HepG2 (cell line): ENCODE measurements around the gene KMT2B. TPM values are rescaled to one million over a fixed set of nuclear protein-coding genes. Genes with fewer than 3 reads are reported as not detected.

Experiments used
- ATAC-seq: fragments of 200-7000 bp; cut with Tn5 transposase; 3 replicates; pipeline ENCODE4 v1.9.1; 2020; ENCODE audit warnings: mild to moderate bottlenecking, moderate library complexity
- BruUV-seq: library from RNA; stranded (reverse); fragments of 400-500 nt; replicated peaks from 2 replicates; lab custom pipeline; 2021; lab: Mats Ljungman, UMichigan
- CTCF ChIA-PET: fragments of 300-600 bp; formaldehyde crosslinking; extraction: SDS; loops from one replicate; lab custom pipeline; 2021; ENCODE audit warnings: low total read pairs, inconsistent platforms, low intra/inter-chr PET ratio; lab: Yijun Ruan, JAX
- POLR2A ChIA-PET: fragments of 350-600 bp; sonication (Branson Sonifier 250); formaldehyde crosslinking; loops from one replicate; lab custom pipeline; 2020; ENCODE audit warnings: antibody characterized with exemption, inconsistent platforms; lab: Yijun Ruan, JAX
- DNase-seq: peaks from one replicate; pipeline ENCODE4 v3.0.0-alpha.2; 2015; ENCODE audit warnings: low spot score
- FAIRE-seq: peaks from 3 replicates; lab custom pipeline; 2011; peaks lifted over from hg19 to GRCh38; lab: Jason Lieb, UNC
- H2AFZ ChIP-seq: one replicate; pipeline ENCODE4 v1.6.1; 2011; ENCODE audit warnings: low read length, inconsistent platforms
- H3K27ac ChIP-seq: fragments of 300-600 bp; 3 replicates; pipeline ENCODE4 v1.8.0; 2011; ENCODE audit warnings: mixed run types, mild to moderate bottlenecking, mixed read lengths, low read length, inconsistent platforms; ENCODE audit not compliant: insufficient read depth; ENCODE audit errors: extremely low read length
- H3K27me3 ChIP-seq, 2 experiments: fragments of 200-600 bp in 1 of 2; 2 replicates in 1 of 2; 3 replicates in 1 of 2; pipeline versions ENCODE4 v1.6.0 to v1.8.0; 2011; ENCODE audit warnings: low read length in 2 of 2, mild to moderate bottlenecking in 2 of 2, moderate library complexity in 2 of 2, inconsistent platforms in 1 of 2; ENCODE audit not compliant: insufficient read depth in 2 of 2, control insufficient read depth in 1 of 2
- H3K36me3 ChIP-seq, 2 experiments: fragments of 200-600 bp in 1 of 2; replicated peaks in 1 of 2; 2 replicates in 1 of 2; 3 replicates in 1 of 2; pipeline versions ENCODE4 v1.5.1 to v1.8.0; 2011; ENCODE audit warnings: low read length in 2 of 2, inconsistent platforms in 1 of 2; ENCODE audit not compliant: insufficient read depth in 2 of 2, control insufficient read depth in 1 of 2
- H3K4me1 ChIP-seq: 2 replicates; pipeline ENCODE4 v1.5.1; 2012; ENCODE audit warnings: low read length, inconsistent platforms; ENCODE audit not compliant: insufficient read depth
- H3K4me2 ChIP-seq: 2 replicates; pipeline ENCODE4 v1.6.0; 2011; ENCODE audit warnings: low read depth, low read length, inconsistent platforms
- H3K4me3 ChIP-seq, 3 experiments: fragments of 200-600 bp in 1 of 3; sonication (generic), shearing (Covaris generic) in 1 of 3; replicated peaks in 1 of 3; 2 replicates each; pipeline ENCODE4 v1.5.1; 2011 to 2016; ENCODE audit warnings: low read length in 3 of 3, inconsistent platforms in 2 of 3, low read depth in 2 of 3, mild to moderate bottlenecking in 2 of 3, control low read depth in 1 of 3, mixed read lengths in 1 of 3; ENCODE audit not compliant: insufficient read depth in 1 of 3
- H3K79me2 ChIP-seq: one replicate; pipeline ENCODE4 v1.6.1; 2011; ENCODE audit warnings: low read length, inconsistent platforms; ENCODE audit not compliant: insufficient read depth
- H3K9ac ChIP-seq: 2 replicates; pipeline ENCODE4 v1.6.0; 2011; ENCODE audit warnings: mild to moderate bottlenecking, low read depth, low read length, inconsistent platforms; ENCODE audit not compliant: insufficient read depth
- H3K9me3 ChIP-seq: 2 replicates; pipeline ENCODE4 v1.5.1; 2012; ENCODE audit warnings: mild to moderate bottlenecking, low read length
- H4K20me1 ChIP-seq: 2 replicates; pipeline ENCODE4 v1.6.0; 2011; ENCODE audit warnings: inconsistent platforms, mild to moderate bottlenecking, low read length, moderate library complexity; ENCODE audit not compliant: insufficient read depth
- AGO1 ChIP-seq: fragments of 200-400 bp; formaldehyde crosslinking; IDR thresholded peaks from 2 replicates; pipeline ENCODE4 v1.6.1; 2017; ENCODE audit warnings: mild to moderate bottlenecking, low read depth, low read length, moderate library complexity; ENCODE audit not compliant: poor library complexity, severe bottlenecking
- AGO2 ChIP-seq: fragments of 200-400 bp; formaldehyde crosslinking; optimal IDR thresholded peaks from 2 replicates; pipeline ENCODE3; 2017; ENCODE audit warnings: mild to moderate bottlenecking, low read depth, low read length, moderate library complexity
- CBX2 ChIP-seq, 2 experiments: fragments of 200-600 bp in 1 of 2; sonication (generic); formaldehyde crosslinking in 1 of 2; IDR thresholded peaks; 2 replicates each; pipeline versions ENCODE4 v1.7.0 to v1.8.1; 2018 to 2022; ENCODE audit warnings: low read depth in 2 of 2, low read length in 1 of 2, mild to moderate bottlenecking in 1 of 2, missing genetic modification reagents in 1 of 2
- DPF2 ChIP-seq: sonication (generic); formaldehyde crosslinking; IDR thresholded peaks from 2 replicates; pipeline ENCODE4 v1.4.0; 2020; ENCODE audit warnings: mild to moderate bottlenecking, low read depth, missing genetic modification reagents, borderline replicate concordance
- HNRNPL ChIP-seq: fragments of 200-400 bp; formaldehyde crosslinking; IDR thresholded peaks from 2 replicates; pipeline ENCODE4 v1.6.1; 2017; ENCODE audit warnings: mild to moderate bottlenecking, low read depth, low read length
- PAF1 ChIP-seq: IDR thresholded peaks from 2 replicates; pipeline ENCODE4 v1.6.1; 2016; ENCODE audit warnings: missing genetic modification reagents, missing compliant biosample characterization
- POLR2G ChIP-seq: fragments of 200-400 bp; formaldehyde crosslinking; IDR thresholded peaks from 2 replicates; pipeline ENCODE4 v1.6.1; 2018; ENCODE audit warnings: mild to moderate bottlenecking, low read depth, low read length, moderate library complexity
- RBFOX2 ChIP-seq: fragments of 200-400 bp; formaldehyde crosslinking; IDR thresholded peaks from 2 replicates; pipeline ENCODE4 v1.6.1; 2017; ENCODE audit warnings: low read depth, mild to moderate bottlenecking, low read length
- RBM22 ChIP-seq: fragments of 200-400 bp; formaldehyde crosslinking; optimal IDR thresholded peaks from 2 replicates; pipeline ENCODE3; 2017; ENCODE audit warnings: mild to moderate bottlenecking, low read length, moderate library complexity
- ZNF350 ChIP-seq: sonication (generic); formaldehyde crosslinking; IDR thresholded peaks from 2 replicates; pipeline ENCODE4 v1.4.0; 2020; ENCODE audit warnings: mild to moderate bottlenecking, low read depth, missing genetic modification reagents, borderline replicate concordance
- WGBS: methylation state at CpG from one replicate; pipeline ENCODE4 v1.1.6; 2017; ENCODE audit warnings: low lambda C conversion rate; 5-methylcytosine and 5-hydroxymethylcytosine counted together
- in situ Hi-C: cut with HindIII; loops from 2 replicates; pipeline ENCODE4 v1.10.0; 2017; ENCODE audit warnings: low pct_unique_long_range_greater_than_20kb; ENCODE audit not compliant: extremely low pct_ligation_motif_present
- intact Hi-C: fragments of 100-400 bp; cut with micrococcal nuclease; formaldehyde crosslinking; loops from one replicate; pipeline ENCODE4 v1.10.0; 2022; ENCODE audit not compliant: unreplicated experiment
- polyA plus RNA-seq, 8 experiments: library from polyadenylated mRNA; depleted of rRNA in 3 of 8; stranded (reverse) in 7 of 8; unstranded in 1 of 8; fragments of >200 nt; fragmentation: Illumina TruSeq in 4 of 8; extraction: Trizol in 4 of 8; gene quantifications; 2 replicates each; pipeline versions ENCODE4 v1.2.1 to v1.2.3, GENCODE V29; 2011 to 2016; ENCODE audit warnings: low read depth in 4 of 8, missing spikeins in 1 of 8, mixed read lengths in 1 of 8; ENCODE audit not compliant: insufficient read depth in 1 of 8
- total RNA-seq, 5 experiments: library from RNA; depleted of rRNA; stranded (reverse); fragments of >200 nt; fragmentation: Illumina TruSeq; extraction: Trizol; gene quantifications; 2 replicates each; pipeline ENCODE4 v1.2.3, GENCODE V29; 2016; ENCODE audit warnings: low read depth in 1 of 5

The KMT2B gene
- total and polyA plus RNA-seq, 2 of the 13 experiments (the other 11 are each of a cell fraction or from before 2014, with no cell fraction given): 6.2 to 16.9 TPM

GRCh38 chr19:35739275-35740107 lies 21.7 kb downstream of the KMT2B start:
- WGBS: 88% methylated on average over 24 of the region's 29 CpGs
- H3K36me3 ChIP-seq: peaks cover 14 to 43% of the 10 kb centered on the region in 2 experiments; a peak in 4 of 5 replicates
- peaks cover 27% of the 10 kb centered on the region for H3K4me1 ChIP-seq
- intact Hi-C loops: loop anchor here (2.0 to 10.0 kb wide), 2 partner anchors 21 to 45 kb away; partner anchors contain the start of gene KMT2B
- no TSS peak for BruUV-seq
- H3K27me3 ChIP-seq: no peaks in the 10 kb centered on the region
- no peaks in the 10 kb centered on the region for H3K79me2 ChIP-seq
- peak overlapping the region; percentile 65 to 84 (median 80) for H3K4me3 ChIP-seq
- H4K20me1 ChIP-seq: no peaks in the 10 kb centered on the region
- peak overlapping the region; percentile 70 for H3K9ac ChIP-seq
- H3K9me3 ChIP-seq: no peaks in the 10 kb centered on the region
- TF ChIP-seq AGO2 (peak; percentile 95), RBFOX2 (peak; percentile 58; the same call in 1 of the 2 replicates), HNRNPL (0 out of 2 replicates have a peak, but pooled peaks have one; percentile 46), POLR2G (peak; percentile 49), AGO1 (peak; percentile 8), ZNF350 (CRISPR knock-in tag) (0 out of 2 replicates have a peak, but pooled peaks have one; percentile 11), PAF1 (CRISPR knock-in tag) (0 out of 2 replicates have a peak, but pooled peaks have one; percentile 30), RBM22 (peak; percentile 34), DPF2 (no peak), CBX2 (IDR thresholded peaks at IDR 0.05; ENCODE audit: low read depth, low read length) (no peak), CBX2 (CRISPR knock-in tag; IDR thresholded peaks at IDR 0.05; ENCODE audit: low read depth) (no peak)
- peak overlapping the region; percentile 89 for H3K27ac ChIP-seq
- ATAC-seq: no peak
- ChIA-PET POLR2A (interaction anchor here (1.0 to 4.6 kb wide), 15 partner anchors 9 to 192 kb away, joined by 3 to 69 read pairs (median 7); partner anchors contain the start of genes HSPB6, LIN37 and PROSER3), CTCF (interaction anchor here (1.4 kb wide), 1 partner anchor 46 kb away, joined by 3 read pairs; no protein-coding TSS in a partner anchor)
- H2AFZ ChIP-seq: no peak overlapping the region
- in situ Hi-C loops: no loop called here
- no peak for DNase-seq
- no peak for FAIRE-seq
- peak overlapping the region; percentile 84 for H3K4me2 ChIP-seq
